ENCODE measurements around the gene DHCR7.

DHCR7 gene

DNA sequence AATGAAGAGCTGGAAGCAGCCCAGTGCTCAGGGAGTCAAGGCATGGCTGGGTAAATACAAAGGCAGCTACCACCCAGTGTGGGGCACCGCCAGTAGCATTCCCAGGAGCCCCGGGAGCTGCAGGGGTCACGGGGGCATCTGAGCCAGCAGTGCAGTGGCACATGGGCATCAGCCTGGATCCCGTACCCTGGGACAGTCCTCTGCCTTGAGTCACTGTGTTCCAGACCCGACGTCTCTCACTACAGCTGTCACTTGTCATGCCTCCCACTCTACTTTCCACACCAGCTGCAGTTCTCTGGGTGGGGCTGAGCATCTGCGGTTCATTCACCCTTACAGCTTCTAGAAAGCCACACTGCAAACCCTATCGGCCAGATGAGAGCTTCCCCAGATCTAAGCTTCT, 29.6 kb downstream of the DHCR7 start:
- no peak for DNase-seq (ENCODE audit: low read depth in 2 of 2)

DNA sequence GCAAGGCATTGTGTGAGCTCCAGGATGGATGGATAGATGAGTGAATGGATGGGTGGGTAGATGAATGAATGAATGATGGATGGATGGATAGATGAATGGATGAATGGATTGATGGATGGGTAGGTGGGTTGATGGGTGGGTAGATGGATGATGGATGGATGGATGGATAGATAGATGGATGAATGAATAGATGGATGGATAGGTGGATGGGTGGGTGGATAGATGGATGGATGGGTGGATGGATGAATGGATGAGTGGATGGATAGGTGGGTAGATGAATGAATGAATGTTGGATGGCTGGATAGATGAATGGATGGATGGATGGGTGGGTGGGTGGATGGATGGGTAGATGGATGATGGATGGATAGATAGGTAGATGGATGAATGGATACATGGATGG, 33.5 kb downstream of the DHCR7 start:
- DNase-seq (ENCODE audit: low read depth in 2 of 2), result no peak

DNA sequence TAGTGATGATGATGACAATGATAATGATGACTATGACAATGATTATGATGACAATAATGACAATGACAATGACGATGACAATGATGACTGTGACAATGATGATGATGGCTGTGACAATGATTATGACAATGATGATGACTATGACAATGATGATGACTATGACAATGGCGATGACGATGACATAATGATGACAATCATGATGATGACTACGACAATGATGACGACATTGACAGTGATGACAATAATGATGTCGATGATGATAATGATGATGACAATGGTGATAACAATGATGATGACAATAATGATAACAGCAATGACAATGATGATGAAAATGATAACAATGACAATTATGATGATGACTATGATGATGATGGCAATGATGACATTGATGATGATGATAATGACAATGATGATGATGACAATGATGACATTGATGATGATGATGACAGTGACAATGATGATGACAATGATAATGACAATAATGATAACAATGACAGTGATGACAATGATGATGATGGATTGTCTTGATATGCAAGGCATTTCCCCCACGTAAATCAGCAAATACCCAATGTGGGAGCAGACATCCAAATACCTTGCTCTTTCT, 37.7 kb downstream of the DHCR7 start:
- DNase-seq (ENCODE audit: low read depth in 2 of 2), result no peak

DNA sequence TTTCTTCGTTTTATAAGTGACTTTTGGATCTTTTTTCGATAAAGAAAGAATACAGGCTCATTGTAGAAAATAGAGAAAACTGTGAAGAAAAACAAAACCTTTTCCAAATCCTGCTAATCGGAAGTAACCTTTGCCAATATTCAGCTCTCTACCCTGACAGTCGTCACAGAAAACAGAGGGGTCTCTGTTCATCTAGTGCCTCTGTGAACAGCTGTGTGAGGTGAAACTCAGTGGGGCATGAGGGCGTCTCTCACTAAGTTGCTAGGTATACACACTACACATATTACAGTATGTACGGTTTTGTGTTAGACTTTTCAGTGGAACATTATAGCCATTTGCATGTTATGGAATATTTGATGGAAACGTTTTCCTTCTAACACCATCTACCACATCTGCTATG, 39.4 kb downstream of the DHCR7 start:
- DNase-seq (ENCODE audit: low read depth in 2 of 2), result no peak

DNA sequence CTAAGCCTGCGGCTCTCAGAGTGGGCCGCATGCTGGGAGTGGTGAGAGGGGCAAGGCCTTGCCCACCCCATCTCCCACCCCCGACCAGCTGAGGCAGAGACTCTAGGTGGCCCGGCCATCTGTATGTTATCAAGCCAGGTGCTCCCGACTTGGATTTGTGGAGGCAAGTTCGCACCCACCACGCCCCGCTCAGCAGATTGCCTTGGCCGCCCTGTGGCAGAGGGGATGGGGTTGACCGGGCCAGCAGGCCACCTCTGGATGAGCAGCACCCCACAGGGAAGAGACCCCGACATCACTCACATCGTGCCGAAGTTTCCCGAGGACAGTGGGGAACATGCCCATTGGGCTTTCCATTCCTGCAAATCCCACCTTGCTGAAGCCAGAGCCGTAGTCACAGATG, 40.8 kb downstream of the DHCR7 start:
- no peak for DNase-seq (ENCODE audit: low read depth in 2 of 2)

DNA sequence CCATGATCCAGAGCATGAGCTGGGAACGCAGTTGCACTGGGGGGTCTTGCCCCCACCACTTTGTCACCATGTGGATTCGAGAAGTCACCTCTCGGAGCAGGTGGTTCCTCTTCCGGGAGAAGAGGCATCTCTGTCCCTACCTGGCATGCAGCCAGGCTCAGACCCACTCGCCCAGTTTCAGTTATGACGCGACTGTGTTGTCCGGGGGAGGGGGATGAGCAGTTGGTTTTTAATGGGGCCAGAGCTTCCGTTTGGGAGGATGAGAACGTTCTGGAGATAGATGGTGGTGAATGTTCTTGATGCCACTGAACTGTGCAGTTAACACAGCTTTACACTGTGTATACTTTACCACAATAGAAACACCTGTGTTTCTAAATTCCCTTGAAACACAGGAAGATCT, 41.5 kb downstream of the DHCR7 start:
- no peak for DNase-seq (ENCODE audit: low read depth in 2 of 2)

DNA sequence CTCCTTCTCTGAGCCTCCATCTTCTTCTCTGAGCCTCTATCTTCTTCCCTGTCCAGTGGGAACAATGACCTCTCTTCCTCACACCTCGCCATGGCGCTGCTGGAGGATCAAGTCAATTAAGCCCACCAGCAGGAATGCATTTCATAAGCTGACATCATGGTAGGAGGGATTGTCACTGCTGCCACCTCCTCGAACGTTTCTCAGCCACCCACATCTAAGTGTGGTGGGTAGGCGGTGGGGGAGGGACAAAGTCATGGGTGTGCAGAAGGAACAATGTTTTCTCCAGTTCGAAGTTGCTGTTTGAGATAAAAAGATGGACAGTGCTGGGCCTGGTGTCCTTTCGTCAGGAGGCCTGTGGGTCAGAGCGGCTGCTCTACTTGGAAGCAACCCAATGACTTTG, 44.0 kb downstream of the DHCR7 start:
- DNase-seq (ENCODE audit: low read depth in 2 of 2), result no peak

DNA sequence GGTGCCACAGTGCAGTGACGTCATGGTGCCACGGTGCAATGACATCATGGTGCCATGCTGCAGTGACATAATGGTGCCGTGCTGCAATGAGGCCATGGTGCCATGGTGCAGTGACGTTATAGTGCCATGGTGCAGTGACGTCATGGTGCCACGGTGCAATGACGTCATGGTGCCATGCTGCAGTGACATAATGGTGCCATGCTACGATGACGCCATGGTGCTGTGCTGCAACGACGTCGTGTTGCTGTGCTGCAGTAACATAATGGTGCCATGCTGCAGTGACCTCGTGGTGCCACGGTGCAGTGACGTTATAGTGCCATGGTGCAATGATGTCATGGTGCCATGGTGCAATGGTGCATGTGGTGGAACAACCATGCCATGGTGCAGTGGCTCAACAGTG, 45.3 kb downstream of the DHCR7 start:
- DNase-seq (ENCODE audit: low read depth in 2 of 2), result no peak

DNA sequence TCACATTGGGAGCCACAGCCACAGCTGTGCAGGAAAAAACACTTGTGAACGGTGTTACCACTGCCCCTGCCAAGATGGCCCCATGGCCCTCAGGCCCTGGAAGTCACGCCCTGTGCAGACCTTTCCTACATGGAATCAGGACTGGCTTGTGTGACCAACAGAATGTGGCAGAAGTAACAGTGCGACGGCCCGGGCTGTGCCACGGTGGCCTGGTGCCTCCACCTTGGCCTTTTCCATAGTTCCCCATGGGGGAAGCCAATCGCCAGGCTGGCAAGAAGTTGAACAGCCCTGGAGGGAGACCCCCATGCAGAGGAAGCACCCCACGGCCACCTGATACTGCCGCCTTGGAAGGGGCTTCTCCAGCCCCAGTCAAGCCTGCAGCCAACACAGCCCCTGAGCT, 48.0 kb downstream of the DHCR7 start:
- DNase-seq (ENCODE audit: low read depth in 2 of 2), result no peak

DNA sequence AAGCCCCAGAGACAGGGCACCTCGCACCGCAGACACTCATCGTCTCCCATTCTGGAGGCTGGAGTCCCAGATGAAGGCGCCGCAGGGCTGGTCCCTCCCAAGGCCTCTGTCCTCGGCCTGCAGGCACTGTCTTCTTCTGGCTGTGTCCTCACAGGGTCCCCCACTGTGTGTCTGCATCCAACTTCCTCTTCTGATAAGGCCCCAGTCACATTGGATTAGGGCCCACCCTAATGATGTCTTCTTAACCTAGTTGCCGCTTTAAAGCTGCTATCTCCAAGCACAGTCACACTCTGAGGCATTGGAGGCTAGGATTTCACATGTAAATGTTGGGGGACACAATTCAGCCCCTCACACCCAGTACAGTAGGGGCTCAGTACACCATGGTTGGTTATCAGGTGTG, 48.9 kb downstream of the DHCR7 start:
- no peak for DNase-seq (ENCODE audit: low read depth in 2 of 2)

DNA sequence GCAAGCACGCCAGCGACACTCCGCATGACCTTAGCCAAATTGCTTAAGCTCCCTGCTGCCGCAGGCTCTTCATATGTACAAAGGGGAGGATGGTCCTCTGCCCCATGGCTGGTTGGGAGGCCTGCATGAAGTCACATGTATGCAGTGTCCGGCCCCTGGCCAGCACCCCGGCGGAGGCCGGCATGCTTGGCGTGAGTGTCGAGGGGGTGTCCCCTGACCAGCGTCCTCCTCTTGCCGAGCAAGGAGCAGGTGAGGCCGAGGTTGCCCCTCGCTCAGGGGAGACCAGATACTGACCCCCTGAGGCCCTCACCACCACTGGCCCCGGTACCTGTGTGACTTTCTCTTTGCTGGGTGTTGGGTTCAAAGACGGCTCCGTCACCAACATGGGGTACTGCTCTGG, 50.2 kb downstream of the DHCR7 start:
- DNase-seq (ENCODE audit: low read depth in 2 of 2), result no peak

DNA sequence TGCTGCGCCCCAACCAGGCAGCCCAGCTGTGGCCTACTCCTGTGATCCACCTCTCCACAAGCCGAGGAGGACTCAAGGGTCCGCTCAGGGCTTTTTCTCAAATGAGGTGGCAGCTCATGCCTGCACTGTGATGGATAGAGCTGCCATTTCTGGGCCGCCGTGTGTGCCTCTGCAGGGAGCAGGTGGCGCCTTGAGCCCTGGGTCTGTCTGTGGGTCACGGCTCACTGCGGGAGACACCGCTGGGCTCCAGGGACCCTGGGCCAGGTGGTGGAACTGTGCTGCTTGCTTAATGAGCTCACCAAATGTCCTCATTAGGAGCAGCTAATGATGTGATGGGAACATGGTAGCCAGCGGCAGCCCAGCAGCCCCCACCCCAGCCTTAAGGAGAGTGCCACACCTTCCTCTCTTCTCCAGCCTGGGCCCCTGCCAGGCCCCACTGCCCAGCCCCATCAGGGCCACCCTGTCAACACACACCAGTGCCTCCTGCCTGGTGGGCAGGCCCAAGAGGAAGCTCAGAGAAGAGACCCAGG, 50.8 kb downstream of the DHCR7 start:
- DNase-seq (ENCODE audit: low read depth in 2 of 2), result no peak

DNA sequence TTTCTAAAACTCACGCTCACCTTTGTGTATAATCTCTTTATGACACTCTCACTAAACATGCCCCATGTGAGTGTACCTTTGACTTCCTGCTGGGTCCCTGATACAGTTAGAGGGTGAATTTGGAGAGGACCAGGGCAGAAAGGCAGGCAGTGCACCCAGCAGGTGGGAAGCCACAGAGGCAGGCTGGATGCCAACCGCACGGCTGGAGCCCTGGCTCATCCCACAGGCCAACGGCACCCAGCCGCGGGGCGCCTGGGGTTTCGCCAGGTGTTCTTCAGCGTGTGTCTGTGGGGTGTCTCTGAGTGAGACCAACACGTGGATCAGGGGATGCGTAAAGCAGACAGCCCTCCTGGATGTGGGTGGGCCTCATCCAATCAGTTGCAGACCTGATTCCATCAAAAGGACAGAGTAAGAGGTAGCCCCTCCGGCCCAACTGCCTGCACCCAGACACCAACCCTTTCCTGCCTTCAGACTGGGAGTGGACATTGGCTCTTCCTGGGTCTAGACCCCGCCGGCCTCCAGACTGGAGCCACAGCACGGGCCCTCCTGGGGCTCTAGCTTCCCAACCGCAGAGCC, 51.6 kb downstream of the DHCR7 start:
- DNase-seq (ENCODE audit: low read depth in 2 of 2), result no peak

DNA sequence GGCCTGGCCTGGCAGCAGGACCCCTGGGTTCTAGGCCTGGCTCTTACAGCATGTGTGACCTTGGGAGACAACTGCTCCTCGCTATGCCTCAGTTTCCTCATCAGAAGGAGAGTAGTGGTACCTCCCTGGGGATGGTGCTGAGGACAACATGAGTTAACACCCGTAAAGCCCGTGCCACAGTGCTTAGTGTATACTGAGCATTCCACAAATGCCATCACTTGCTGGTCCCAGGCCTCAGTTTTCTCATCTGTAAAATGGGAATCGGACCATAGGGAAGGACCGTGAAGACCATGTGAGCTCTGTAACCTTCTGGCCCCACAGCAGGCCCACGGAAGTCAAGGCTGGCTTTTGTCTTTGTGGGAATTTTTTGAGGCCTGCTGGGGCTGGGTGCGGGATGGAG, 52.4 kb downstream of the DHCR7 start:
- DNase-seq (ENCODE audit: low read depth in 2 of 2), result no peak

DNA sequence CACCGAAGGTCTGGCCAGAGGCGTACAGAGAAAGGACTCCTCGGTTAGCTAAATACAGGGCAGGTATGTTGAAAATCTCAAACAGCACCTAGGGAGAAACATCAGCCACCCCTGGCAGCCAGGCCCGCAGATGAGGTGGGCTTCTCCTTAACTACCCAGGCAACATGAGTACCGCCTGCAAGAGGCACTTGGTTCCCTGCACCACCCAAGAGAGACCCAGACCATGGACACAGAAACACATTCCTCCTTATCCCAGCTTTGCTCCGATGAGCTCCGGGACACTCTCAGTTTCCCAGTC, 53.0 kb downstream of the DHCR7 start:
- DNase-seq (ENCODE audit: low read depth in 2 of 2), result no peak

DNA sequence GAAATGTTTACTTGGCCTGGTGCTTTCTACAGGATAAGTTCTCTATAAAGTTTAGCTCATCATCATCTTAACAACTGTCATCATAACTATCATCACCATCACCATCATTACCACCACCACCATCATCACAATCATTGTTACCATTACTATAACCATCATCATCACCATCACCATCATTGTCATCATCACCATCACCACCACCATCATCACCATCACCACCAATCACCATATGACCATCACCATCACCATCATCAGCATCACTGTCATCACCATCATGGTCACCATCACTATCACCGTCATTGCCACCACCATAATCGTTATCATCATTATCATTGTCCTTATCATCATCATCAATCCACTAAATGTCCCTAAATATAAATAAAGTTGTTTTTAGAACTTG, 54.9 kb downstream of the DHCR7 start:
- no peak for DNase-seq (ENCODE audit: low read depth in 2 of 2)

DNA sequence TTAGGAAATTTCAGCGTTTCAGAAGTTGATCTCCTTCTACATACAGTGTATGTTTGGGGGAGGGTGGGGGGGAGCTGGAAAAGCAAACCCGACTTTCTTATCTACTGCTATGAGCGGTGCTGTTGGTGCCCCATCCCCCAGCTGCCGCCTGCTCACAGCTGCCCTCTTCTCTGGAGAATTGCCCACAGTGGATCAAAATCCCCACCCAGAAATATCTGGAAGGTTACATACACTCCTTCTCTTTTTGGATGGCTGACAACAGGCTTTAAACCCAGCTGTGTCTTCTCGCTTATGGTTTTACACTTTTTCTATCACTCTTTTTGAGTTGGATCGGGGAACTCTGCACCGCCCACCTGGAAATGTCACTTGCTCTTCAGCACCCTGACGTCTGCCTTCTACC, 56.4 kb downstream of the DHCR7 start:
- DNase-seq (ENCODE audit: low read depth in 2 of 2), result no peak

DNA sequence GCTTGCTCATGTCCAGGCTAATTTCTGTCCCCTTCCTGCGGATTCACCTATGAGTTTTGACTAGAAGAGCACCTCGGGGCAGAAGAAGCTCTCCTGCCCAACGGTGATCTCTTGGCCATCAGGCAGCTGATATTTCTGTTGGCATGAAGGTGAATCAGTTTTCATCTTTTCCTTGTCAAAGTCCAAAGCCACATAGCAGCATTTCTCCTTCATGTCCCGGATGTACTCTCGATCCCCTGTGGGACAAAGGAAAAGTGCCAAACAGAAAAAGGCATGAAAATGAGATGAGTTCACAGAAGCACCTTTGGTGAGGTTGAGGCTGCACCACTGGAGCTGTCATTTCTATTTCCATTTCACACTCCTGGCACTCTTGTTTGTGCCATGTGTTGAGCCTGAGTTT, 56.8 kb downstream of the DHCR7 start:
- DNase-seq (ENCODE audit: low read depth in 2 of 2), result no peak

DNA sequence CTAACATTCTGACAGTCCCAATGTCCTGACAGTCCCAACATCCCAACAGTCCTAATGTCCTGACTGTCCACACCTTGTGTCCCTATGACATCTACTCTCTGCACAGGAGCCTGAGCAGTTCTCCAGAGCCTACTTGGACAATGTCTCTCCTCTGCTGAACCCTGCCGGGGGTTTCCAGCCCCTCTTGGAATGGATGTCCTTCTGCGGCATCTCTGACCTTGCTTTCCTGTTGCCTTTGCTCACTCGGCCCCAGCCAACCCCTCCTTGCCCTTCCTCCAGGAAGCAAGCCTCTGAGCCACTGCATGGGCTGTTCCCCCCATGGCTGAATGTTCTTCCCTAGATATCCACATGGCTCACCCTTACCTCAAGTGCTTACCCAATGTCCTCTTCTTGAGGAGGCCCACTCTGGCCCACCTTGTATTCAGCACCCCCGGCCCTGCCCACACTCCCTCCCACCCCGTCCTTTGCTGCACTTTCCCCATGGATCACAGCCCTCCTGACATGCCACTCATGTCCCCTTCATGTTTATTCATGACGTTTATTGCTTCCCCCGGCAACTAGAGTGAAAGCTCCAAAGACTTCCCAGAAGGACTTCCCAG, 59.5 kb downstream of the DHCR7 start:
- no peak for DNase-seq (ENCODE audit: low read depth in 2 of 2)

DNA sequence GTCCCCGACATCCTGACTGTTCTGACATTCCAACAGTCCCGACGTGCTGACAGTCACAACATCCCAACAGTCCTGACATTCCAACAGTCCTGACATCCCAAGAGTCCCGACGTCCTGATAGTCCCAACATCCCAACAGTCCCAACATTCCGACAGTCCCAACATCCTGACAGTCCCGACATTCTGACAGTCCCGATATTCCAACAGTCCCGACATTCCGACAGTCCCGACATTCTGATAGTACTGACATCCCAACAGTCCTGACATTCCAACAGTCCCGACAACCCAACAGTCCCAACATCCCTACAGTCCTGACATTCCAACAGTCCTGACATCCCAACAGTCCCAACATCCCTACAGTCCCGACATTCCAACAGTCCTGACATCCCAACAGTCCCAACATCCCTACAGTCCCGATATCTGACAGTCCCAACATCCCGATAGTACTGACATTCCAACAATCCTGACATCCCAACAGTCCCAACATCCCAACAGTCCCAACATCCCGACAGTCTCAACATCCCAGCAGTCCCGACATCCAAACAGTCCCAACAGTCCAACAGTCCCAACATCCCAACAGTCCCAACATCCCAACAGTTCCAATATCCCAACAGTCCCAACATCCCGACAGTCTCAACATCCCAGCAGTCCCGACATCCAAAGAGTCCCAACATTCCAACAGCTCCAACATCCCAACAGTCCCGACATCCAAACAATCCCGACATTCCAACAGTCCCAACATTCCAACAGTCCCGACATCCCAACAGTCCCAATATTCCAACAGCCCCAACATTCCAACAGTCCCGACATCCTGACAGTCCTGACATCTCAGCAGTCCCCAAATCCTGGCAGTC, 60.2 kb downstream of the DHCR7 start:
- no peak for DNase-seq (ENCODE audit: low read depth in 2 of 2)

DNA sequence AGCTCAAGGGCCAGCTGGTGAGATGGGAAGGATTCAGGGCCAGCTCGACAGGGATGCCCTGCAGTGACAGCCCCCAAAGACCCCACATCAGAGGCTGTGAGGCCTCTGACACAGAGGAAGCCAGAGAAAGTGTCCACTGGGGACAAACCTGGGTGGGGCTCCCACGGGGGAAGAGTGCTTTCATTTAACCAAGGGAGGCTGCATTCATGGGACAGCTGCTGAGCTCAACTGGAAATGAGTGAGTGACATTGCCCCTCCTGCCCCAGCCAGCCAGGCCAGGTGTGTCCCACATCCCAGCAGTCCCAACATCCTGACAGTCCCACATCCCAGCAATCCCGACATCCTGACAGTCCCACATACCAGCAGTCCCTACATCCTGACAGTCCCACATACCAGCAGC, 61.0 kb downstream of the DHCR7 start:
- no peak for DNase-seq (ENCODE audit: low read depth in 2 of 2)

DNA sequence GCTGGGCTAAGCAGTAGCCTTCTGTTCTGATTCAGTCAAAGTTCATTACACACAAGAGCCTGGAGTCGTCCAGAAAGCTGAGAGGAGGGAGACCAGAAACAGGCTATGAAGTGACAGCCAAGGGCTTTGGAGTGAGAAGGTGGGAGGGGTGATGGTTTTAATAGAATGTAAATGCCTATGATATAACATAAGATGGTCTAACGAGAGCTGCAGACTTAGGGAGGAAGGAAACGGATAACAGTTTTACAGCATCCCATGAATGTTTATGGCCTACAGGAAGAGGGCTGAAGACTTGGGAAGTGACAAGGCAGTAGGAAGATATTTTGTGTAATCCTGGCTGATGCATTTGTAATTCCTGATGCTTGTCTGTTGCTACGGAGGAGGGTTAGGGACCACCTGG, 62.0 kb downstream of the DHCR7 start:
- no peak for DNase-seq (ENCODE audit: low read depth in 2 of 2)

DNA sequence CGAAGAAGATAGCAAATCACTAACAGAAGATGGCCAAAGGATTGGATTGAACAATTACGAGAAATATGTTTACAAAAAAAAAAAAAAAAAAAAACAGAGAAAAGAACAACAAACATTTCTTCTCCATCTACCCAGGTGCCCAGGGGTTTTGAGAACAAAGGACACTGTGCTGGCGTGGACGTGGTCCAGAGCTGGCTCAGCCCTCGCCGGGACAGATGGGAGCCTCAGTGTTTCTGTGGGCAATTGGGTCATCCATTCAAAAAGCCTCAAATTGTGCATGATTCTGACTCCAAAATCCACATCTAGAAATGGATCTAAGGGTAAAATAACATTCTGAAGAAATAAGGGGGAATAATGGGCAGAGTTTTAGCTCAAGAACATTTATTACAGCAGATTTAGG, 63.1 kb downstream of the DHCR7 start:
- DNase-seq (ENCODE audit: low read depth in 2 of 2), result no peak
